SK-N-SH (cell line): ENCODE results near the gene FAM177B. TPM values are rescaled to one million over a fixed set of nuclear protein-coding genes. Genes with fewer than 3 reads are reported as not detected.

Source experiments
- CTCF ChIA-PET: fragments of 300-600, 350-600 bp; formaldehyde crosslinking; extraction: SDS; loops from one replicate; lab custom pipeline; 2021; lab: Yijun Ruan, JAX
- POLR2A ChIA-PET: fragments of 350-600 bp; sonication (Branson Sonifier 250); formaldehyde crosslinking; extraction: SDS; loops from one replicate; lab custom pipeline; 2020; ENCODE audit warnings: antibody characterized with exemption, inconsistent platforms; lab: Yijun Ruan, JAX
- DNase-seq: peaks from one replicate; pipeline ENCODE4 v3.0.0; 2012
- H2AFZ ChIP-seq: fragments of 200-600 bp; sonication (generic); 2 replicates; pipeline ENCODE4 v1.8.1; 2016; ENCODE audit warnings: antibody characterized with exemption, mild to moderate bottlenecking, low read depth
- H3F3A ChIP-seq: fragments of 200-600 bp; sonication (generic); replicated peaks from 2 replicates; pipeline ENCODE3; 2016; ENCODE audit warnings: antibody characterized with exemption, mild to moderate bottlenecking; ENCODE audit not compliant: insufficient read depth
- H3K27ac ChIP-seq, 2 experiments: fragments of 200-500 bp in 1 of 2; fragments of 200-600 bp in 1 of 2; sonication (Bioruptor generic) in 1 of 2; sonication (generic), shearing (Covaris generic) in 1 of 2; 2 replicates each; pipeline versions ENCODE4 v1.5.1 to v1.6.1; 2014 to 2016; ENCODE audit warnings: low read depth in 2 of 2, inconsistent platforms in 1 of 2, low read length in 1 of 2, mild to moderate bottlenecking in 1 of 2, mixed read lengths in 1 of 2
- H3K27me3 ChIP-seq: fragments of 200-600 bp; sonication (generic), shearing (Covaris generic); 2 replicates; pipeline ENCODE4 v1.6.1; 2016; ENCODE audit warnings: mixed run types; ENCODE audit not compliant: insufficient read depth
- H3K36me3 ChIP-seq, 2 experiments: fragments of 200-500 bp in 1 of 2; fragments of 200-600 bp in 1 of 2; sonication (Bioruptor generic) in 1 of 2; sonication (generic) in 1 of 2; replicated peaks in 1 of 2; 2 replicates each; pipeline versions ENCODE3 to v1.5.1; 2014 to 2016; ENCODE audit warnings: low read length in 1 of 2, mild to moderate bottlenecking in 1 of 2; ENCODE audit not compliant: insufficient read depth in 2 of 2, control insufficient read depth in 1 of 2
- H3K4me1 ChIP-seq, 2 experiments: fragments of 200-500 bp in 1 of 2; fragments of 200-600 bp in 1 of 2; sonication (Bioruptor generic) in 1 of 2; sonication (generic), shearing (Covaris generic) in 1 of 2; 2 replicates each; pipeline versions ENCODE4 v1.5.1 to v1.6.1; 2014 to 2016; ENCODE audit warnings: low read depth in 1 of 2, low read length in 1 of 2, mixed run types in 1 of 2; ENCODE audit not compliant: insufficient read depth in 2 of 2, control insufficient read depth in 1 of 2
- H3K4me2 ChIP-seq: fragments of 200-600 bp; sonication (generic), shearing (Covaris generic); 2 replicates; pipeline ENCODE4 v1.6.1; 2017; ENCODE audit warnings: mixed run types
- H3K4me3 ChIP-seq, 2 experiments: fragments of 200-500 bp in 1 of 2; fragments of 200-600 bp in 1 of 2; sonication (Bioruptor generic) in 1 of 2; sonication (generic), shearing (Covaris generic) in 1 of 2; 2 replicates each; pipeline versions ENCODE4 v1.5.1 to v1.8.1; 2014 to 2016; ENCODE audit warnings: low read depth in 2 of 2, inconsistent platforms in 1 of 2, low read length in 1 of 2, mild to moderate bottlenecking in 1 of 2, mixed read lengths in 1 of 2, moderate library complexity in 1 of 2
- H3K79me2 ChIP-seq: fragments of 200-600 bp; sonication (generic); 2 replicates; pipeline ENCODE4 v1.8.1; 2017; ENCODE audit warnings: mild to moderate bottlenecking; ENCODE audit not compliant: insufficient read depth
- H3K9ac ChIP-seq: fragments of 200-600 bp; sonication (generic); 2 replicates; pipeline ENCODE4 v1.6.1; 2017; ENCODE audit warnings: mixed run types
- H3K9me2 ChIP-seq: fragments of 200-600 bp; sonication (generic); 2 replicates; pipeline ENCODE4 v1.6.1; 2017; ENCODE audit warnings: mixed run types
- H3K9me3 ChIP-seq: fragments of 200-600 bp; sonication (generic); 2 replicates; pipeline ENCODE4 v1.6.1; 2017; ENCODE audit warnings: mixed run types, mild to moderate bottlenecking, moderate library complexity
- H4K20me1 ChIP-seq: fragments of 200-600 bp; sonication (generic); 2 replicates; pipeline ENCODE4 v1.6.1; 2017; ENCODE audit warnings: mild to moderate bottlenecking, mixed run types; ENCODE audit not compliant: insufficient read depth
- CTCF ChIP-seq: fragments of 200-600 bp; sonication (generic); IDR thresholded peaks from 2 replicates; pipeline ENCODE4 v1.6.1; 2017; ENCODE audit warnings: antibody characterized with exemption, mild to moderate bottlenecking, moderate library complexity
- EP300 ChIP-seq, 2 experiments: IDR thresholded peaks; 2 replicates each; pipeline versions ENCODE4 v1.4.0 to v1.6.1; 2012; ENCODE audit warnings: borderline replicate concordance in 1 of 2, low read depth in 1 of 2, low read length in 1 of 2
- FOSL2 ChIP-seq: IDR thresholded peaks from 2 replicates; pipeline ENCODE4 v1.4.0; 2012; ENCODE audit warnings: low read depth, mild to moderate bottlenecking, moderate library complexity, borderline replicate concordance
- FOXM1 ChIP-seq: IDR thresholded peaks from 2 replicates; pipeline ENCODE4 v1.4.0; 2012; ENCODE audit warnings: low read depth, mild to moderate bottlenecking
- IRF3 ChIP-seq: fragments of 150-350 bp; IDR thresholded peaks from 2 replicates; pipeline ENCODE4 v1.6.1; 2016; ENCODE audit warnings: mild to moderate bottlenecking, low read depth, low read length
- JUND ChIP-seq: IDR thresholded peaks from 2 replicates; pipeline ENCODE4 v1.4.0; 2012
- NRF1 ChIP-seq: IDR thresholded peaks from 2 replicates; pipeline ENCODE4 v1.6.1; 2012; ENCODE audit warnings: low read depth, mild to moderate bottlenecking, low read length
- RCOR1 ChIP-seq: fragments of 150-350 bp; IDR thresholded peaks from 2 replicates; pipeline ENCODE4 v1.6.1; 2017; ENCODE audit warnings: antibody characterized with exemption, low read length
- REST ChIP-seq: IDR thresholded peaks from 2 replicates; pipeline ENCODE4 v1.6.1; 2012; ENCODE audit warnings: mild to moderate bottlenecking, low read depth, low read length, moderate library complexity
- ZBTB33 ChIP-seq: IDR thresholded peaks from 2 replicates; pipeline ENCODE4 v1.4.0; 2012; ENCODE audit warnings: low read depth, borderline replicate concordance
- WGBS: methylation state at CpG from one replicate; pipeline ENCODE4 v1.1.6; 2017; ENCODE audit warnings: low lambda C conversion rate; 5-methylcytosine and 5-hydroxymethylcytosine counted together
- polyA plus RNA-seq, 3 experiments: library from polyadenylated mRNA; depleted of rRNA; stranded (reverse); fragments of >200 nt; gene quantifications; 2 replicates each; pipeline ENCODE4 v1.2.3, GENCODE V29; 2012

FAM177B gene
- polyA plus RNA-seq, 1 of the 3 experiments (the other 2 are of a cell fraction) = not detected

GRCh38 chr1:222790115-222790514 lies 53.1 kb downstream of the FAM177B start:
- Histone ChIP-seq H3K9me3 (no peaks in the 10 kb centered on the region), H3K9ac (no peak overlapping the region), H3K4me1 (no peaks in the 10 kb centered on the region; a peak in 1 of 4 replicates), H3K27ac (no peak overlapping the region), H3K36me3 (no peaks in the 10 kb centered on the region), H3F3A (no peaks in the 10 kb centered on the region), H3K9me2 (no peaks in the 10 kb centered on the region), H3K4me2 (no peak overlapping the region), H3K27me3 (no peaks in the 10 kb centered on the region), H3K79me2 (no peaks in the 10 kb centered on the region), H2AFZ (no peak overlapping the region), H4K20me1 (no peaks in the 10 kb centered on the region), H3K4me3 (no peak overlapping the region)
- ChIA-PET POLR2A (no interaction called here), CTCF (interaction anchor here (1.0 to 2.2 kb wide), 2 partner anchors 292 to 300 kb away, joined by 4 to 11 read pairs; no protein-coding TSS in a partner anchor)
- no peak for TF ChIP-seq FOXM1
- TF ChIP-seq CTCF = no peak
- TF ChIP-seq IRF3 = no peak
- TF ChIP-seq RCOR1 = no peak
- TF ChIP-seq REST = no peak
- no peak for TF ChIP-seq EP300 (IDR thresholded peaks at IDR 0.05; ENCODE audit: borderline replicate concordance in 1 of 2, low read depth in 1 of 2, low read length in 1 of 2)
- no peak for TF ChIP-seq FOSL2
- no peak for TF ChIP-seq JUND
- TF ChIP-seq NRF1 = no peak
- TF ChIP-seq ZBTB33 = no peak
- WGBS = 81% methylated on average over 2 of the region's 2 CpGs
- DNase-seq = no peak
